OCI-LY7 (cell line): ENCODE results near the gene ELF2.

Source experiments
- CTCF ChIP-seq: fragments of 200-600 bp; sonication (generic); conservative IDR thresholded peaks from 2 replicates; pipeline ENCODE4 v1.5.1; 2014; ENCODE audit warnings: mild to moderate bottlenecking, antibody characterized with exemption, low read length, moderate library complexity, mixed read lengths
- EZH2phosphoT487 ChIP-seq: fragments of 200-600 bp; sonication (generic); IDR thresholded peaks from 2 replicates; pipeline ENCODE4 v1.6.1; 2018; ENCODE audit warnings: low read depth, borderline replicate concordance, mild to moderate bottlenecking, mixed run types, antibody characterized with exemption, low read length, moderate library complexity, mixed read lengths

GRCh38 chr4:139076016-139076744 is 100.8 kb downstream of the ELF2 start:
- TF ChIP-seq CTCF, result no peak
- no peak for TF ChIP-seq EZH2phosphoT487
